ENCODE results near the gene SMIM20.
"Not testable (repeated sequence)": the region's sequence is repeated elsewhere in the genome, so short reads cannot be mapped to it uniquely, and the experiment has no call there.

Gene SMIM20

DNA sequence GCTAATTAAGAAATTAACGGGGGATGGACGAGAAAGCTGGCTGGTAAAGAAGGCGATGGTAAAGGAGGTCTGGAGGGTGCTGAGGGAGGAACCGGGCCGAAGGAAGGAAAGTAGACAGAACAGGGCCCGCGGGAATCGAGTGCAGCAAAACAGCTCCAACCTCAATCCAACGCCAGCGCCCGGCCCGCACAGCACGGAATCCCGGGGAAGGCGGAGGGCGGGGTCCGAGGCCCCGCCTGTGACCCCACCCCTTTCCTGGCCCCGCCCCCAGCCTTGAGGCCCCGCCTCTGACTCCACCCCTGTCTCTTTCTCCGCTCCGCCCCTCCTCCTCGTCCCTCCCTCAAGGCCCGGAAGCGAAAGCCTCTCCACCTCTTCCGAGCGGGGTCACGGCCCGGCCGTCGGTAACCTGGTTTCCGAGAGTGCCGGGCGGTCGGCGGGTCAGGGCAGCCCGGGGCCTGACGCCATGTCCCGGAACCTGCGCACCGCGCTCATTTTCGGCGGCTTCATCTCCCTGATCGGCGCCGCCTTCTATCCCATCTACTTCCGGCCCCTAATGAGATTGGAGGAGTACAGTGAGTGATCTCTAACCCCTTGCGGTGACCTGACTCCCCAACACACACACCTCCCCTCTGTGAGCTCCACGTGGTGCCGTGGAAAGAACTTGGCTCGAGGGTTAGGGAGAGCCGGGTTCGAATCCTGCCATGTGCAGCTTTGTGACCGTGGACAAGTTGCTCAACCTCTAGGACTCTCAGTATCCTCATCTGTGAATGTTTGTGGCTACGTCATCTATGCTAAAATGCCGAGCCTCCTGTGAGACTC lies at the start of gene SMIM20:
SMIM20 (plus strand) TSS at position 370 of the 819 bp plus-strand sequence; CDS start at position 464, 94 bp downstream.
- peak; percentile 72 to 73 for DNase-seq (ENCODE audit: low read depth in 2 of 2)

DNA sequence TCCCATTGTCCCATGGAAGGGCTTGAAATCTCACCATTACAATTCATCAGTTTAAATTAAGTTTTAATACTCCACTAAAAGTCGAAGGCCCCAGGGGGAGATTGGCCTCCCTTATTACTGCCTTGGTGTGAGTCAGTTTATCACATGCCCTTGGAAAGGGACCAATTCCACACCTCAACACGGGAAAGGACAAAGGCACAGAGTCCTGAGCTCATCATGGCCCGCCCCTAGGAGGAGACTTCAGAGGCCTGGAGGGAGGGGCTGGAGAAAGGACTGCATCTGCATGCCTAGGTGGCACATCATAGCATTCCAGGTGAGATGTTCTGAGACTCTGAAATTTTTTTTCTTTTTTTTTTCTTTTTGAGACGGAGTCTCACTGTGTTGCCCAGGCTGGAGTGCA lies 48.4 kb upstream of the SMIM20 start:
- no peak for DNase-seq (ENCODE audit: low read depth in 2 of 2)

DNA sequence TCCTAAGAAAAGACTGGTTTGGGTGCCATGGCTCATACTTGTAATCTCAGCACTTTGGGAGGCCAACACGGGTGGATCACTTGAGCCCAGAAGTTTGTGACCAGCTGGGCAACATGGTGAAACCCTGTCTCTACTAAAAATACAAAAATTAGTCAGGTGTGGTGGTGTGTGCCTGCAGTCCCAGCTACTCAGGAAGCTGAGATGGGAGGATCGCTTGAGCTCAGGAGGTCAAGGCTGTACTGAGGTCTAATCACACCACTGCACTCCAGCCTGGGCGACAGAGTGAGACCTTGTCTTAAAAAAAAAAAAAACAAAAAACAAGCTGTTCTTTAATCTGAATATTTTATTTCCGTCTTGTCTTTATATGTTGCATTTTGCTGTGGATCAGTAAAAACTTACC lies 47.6 kb upstream of the SMIM20 start:
- not testable (repeated sequence) for DNase-seq (ENCODE audit: low read depth in 2 of 2)

DNA sequence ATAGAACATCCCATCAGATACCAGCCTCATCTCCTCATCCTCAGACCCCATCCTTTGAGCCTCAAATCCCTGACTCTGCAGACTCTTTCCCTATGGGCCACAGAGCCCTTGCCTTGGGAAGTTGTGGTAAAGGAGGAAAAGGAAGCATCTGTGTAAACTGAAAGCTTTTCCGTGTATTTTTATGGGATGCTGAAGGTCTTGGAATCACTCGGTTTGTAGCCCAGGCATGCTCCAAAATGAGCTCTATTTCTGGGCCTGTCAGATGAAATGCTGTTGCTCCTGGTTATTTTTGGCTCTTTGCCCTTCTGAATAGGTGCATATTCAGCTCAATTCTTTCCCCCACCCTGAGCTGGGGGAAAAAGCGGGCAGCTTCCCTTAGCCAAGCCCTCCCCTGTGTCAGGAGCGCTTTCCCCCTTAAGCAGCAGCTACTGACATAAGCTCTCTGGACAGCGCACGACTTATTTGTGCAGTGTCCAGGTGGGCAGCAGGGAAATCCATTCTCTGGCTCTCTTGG lies 46.2 kb upstream of the SMIM20 start:
- DNase-seq (ENCODE audit: low read depth in 2 of 2): no peak

DNA sequence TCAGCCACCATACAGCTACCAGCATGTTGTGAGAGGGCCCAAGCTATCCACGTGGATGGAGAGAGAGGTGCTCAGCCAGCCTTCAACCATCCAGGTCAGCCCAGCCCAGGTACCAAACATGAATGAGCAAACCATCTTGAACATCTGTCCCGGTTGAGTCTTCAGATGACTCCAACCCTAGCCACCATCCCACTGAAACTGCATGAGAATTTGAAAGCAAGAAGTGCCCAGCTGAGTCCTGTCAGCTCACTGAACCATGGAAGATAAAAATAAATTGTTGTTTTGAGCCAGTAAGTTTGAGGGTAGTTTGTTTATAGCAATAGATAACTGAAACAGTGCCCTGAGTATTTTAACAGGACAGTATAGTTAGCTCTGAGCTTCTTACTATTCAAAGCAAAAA lies 43.9 kb upstream of the SMIM20 start:
- no peak for DNase-seq (ENCODE audit: low read depth in 2 of 2)

DNA sequence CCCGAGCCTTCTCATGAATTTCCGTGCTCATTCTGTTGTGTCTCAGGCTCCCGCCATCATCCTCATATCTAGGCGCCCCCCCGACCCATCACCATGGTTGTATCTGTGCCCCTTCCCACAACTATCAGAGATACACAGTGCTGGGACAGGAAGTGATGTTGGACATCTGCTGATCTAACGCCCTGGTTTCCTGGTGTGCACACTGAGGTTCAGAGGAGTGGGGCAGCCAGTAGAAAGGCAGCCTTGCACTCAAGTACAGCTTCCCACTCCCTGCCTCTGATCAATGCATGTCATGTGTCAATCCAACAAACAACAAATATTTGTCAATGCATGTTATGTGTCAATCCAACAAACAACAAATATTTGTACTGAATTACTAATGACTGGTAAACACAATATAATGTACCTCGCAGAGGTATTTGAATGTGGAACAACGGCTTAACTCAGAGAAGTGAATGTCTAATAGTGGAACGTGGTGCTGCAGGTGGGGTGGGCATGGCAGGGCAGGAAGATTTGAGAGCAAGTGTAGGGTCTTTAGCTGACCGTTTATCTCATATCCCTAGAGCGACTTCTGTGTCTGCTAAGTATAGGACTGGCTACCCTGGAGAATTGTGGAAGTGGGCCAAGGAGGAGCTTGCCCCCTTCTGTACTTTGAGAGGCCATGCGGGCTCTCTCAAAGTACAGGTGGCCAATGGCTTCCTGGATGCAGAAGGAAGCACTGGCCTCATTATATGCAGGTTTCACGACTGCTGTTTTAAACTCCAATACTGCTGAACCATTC lies 41.0 kb upstream of the SMIM20 start:
- DNase-seq (ENCODE audit: low read depth in 2 of 2): no peak

DNA sequence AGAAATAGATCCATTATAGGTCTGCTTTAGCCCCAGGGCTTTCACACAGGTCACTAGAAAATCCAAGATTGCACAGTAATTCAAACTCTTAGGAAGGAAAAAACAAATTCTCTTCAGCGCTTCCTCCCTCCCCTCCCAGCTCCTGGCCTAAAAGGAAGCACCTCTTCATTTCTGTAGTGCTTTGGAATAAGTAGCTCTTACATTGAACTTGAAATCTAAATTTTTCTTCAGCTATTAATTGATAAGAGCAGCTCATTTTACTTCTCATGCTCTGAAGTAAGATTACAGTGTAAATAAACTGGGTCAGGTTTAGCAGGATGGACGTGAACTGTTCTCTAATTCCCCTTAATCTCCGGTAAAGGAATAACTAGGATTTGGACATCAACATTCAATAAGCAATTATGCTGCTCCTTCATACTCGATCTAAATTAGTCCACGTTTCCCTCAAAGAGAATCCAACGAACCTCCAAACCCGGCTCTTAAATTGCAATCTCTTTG lies 40.3 kb upstream of the SMIM20 start:
- DNase-seq (ENCODE audit: low read depth in 2 of 2): no peak

DNA sequence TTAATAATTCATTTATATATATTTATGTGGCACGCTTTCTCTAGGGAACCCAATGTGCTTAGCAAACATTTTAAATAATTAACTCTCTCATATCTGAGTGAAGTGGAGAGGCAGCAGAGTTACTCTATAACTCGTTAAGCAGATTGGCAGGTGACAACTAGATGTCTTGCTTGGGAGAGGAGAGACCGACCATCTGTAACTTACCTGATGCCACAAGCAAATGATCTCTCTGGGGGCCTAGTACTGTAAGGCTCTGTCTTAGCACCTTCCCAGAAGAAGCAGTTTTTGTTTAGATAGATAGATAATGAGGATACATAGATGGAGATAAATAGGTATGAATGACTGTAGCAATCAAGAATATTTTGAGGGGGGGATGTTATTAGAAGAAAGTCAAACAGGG lies 39.4 kb upstream of the SMIM20 start:
- no peak for DNase-seq (ENCODE audit: low read depth in 2 of 2)

DNA sequence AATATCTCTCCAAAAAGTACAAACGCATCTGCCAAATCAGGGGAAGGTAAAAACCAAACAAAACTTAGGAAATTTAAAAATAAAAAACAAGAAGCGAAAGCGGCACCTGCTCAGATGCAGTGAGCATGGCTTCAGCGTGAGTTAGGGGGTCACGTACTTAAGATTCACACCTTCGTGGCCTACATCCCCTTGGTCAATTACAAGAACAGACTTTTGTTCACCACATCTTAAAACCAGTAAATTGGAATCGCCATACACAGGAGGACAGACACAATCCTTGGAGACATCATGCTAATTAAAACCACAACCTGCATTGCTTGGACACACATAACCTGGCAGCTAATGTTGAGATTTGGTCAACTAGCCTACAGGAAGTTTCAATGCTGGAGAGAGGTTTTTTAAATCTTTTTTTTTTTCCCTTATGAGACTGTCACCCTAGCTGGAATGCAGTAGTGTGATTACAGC lies 38.7 kb upstream of the SMIM20 start:
- DNase-seq (ENCODE audit: low read depth in 2 of 2): no peak

DNA sequence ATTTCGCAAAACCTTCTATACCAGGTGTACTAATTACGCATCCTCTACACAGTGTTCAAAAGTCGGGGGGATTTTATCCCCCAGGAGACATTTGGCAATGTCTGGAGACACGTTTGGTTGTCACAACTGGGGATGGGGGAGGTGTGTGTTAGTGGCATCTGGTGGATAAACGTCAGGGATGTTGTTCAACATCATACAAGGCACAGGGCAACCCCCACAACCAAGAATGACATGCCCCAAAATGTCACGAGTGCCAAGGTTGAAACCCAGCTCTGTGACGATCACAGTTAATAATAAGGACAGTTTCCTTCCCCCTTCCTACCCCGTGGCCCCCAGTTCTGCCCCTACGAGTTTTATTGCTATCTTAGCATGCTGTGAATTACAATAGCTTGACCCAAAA lies 35.3 kb upstream of the SMIM20 start:
- DNase-seq (ENCODE audit: low read depth in 2 of 2): no peak

DNA sequence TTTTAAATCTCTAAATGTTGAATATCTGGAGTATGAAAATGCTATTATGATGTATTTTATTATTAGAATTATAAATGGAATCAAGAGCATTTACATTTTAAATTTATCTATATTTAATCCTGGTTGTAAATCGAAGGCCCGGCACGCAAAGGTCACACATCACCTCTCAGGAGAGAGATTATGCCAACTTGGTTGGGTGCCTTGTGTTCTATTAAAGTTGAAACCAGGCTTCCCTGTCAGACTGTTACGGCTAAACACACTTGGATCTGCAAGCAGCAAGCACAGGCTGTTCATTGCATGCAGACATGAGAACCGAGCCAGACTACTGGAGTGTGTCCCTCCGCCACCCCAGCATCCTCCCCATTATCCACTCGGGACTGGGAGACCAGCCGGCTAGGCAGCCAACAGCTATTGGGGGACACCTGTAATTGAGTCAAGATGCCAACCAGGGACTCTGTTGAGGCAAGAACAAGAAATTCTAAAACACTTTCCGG lies 34.9 kb upstream of the SMIM20 start:
- no peak for DNase-seq (ENCODE audit: low read depth in 2 of 2)

DNA sequence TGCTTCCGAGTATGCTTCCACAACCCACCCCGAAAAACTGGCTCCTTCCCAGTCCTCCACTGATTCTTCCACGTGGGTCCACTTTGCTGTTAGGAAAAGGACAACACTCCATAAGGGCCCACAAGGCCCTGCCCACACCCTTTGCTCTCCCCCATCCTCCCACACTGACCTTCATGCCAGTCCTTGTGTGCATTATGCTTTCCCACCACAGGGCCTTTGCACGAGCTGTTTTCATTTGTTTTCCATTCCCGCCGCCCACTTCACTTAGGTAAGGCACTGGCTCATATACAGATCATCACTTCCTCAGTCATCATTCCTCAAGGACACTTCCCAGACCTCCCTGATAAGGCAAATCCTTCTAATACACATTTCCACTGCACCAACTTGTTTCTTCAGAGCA lies 34.4 kb upstream of the SMIM20 start:
- no peak for DNase-seq (ENCODE audit: low read depth in 2 of 2)

DNA sequence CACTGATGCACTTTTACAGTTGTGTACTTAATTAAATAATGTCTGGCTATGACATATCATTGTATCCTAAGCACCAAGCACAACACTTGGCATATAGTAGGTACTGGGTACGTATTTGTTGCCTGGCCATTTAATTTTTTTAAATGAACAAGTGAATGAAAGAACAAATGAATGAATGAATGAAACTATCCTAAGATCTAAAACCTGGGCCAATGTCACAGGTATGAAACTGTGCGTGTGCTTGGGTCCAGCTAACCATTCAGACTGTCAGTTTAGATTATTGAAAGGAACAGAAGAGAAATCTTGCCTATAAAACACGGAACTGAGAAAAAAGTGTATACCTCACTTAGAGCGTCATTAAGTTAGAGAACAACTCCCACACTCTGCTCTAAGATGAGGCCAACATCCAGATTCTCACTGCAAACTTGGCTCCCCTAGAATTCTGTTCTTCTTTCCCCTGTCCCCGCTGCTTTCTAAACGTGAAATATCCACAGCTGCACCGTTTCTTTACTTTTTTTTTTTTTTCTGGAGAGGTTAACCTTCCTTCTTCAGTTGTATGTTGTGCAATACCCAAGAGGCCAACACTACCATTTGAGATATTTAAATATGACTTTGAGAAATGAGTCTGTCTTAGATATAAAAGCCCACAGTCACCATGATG lies 33.9 kb upstream of the SMIM20 start:
- DNase-seq (ENCODE audit: low read depth in 2 of 2): peak; percentile 61

DNA sequence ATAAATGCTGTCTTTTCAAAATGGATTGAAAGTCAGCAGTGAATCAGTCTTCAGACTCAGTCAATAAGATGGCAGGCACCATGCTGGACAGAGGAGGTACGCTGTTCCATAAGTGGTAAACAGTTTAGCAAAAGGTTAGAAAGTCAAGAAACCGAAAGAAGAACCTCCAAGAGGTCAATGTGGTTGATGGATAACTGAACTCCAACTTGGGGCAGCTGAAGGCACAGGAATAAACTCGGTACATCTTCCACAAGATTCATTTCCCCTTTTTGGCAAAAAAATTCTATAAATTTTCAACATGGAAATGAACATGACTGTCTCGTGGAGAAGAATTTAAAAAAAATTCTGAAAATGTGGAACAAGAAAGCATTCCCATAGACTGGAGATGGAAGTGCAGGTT lies 32.8 kb upstream of the SMIM20 start:
- no peak for DNase-seq (ENCODE audit: low read depth in 2 of 2)

DNA sequence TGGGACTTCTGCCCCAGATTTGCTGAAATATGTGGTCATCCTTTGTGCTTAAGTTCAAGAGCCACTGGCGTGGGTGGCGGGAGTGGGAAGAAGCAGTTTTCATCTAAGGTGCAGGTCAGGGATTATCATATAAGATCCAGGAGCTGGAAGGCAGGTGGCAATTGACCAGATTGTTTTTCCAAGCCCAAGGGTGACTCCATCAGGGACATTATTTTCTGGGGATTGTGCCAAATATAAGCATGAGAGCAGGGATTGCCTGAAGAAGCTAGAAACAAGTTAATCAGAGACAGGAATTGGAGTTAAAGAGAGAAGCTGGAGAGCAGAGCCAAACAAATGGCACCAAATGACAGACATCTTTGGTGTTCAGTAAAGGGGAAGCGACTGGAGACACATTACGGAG lies 31.8 kb upstream of the SMIM20 start:
- DNase-seq (ENCODE audit: low read depth in 2 of 2): no peak

DNA sequence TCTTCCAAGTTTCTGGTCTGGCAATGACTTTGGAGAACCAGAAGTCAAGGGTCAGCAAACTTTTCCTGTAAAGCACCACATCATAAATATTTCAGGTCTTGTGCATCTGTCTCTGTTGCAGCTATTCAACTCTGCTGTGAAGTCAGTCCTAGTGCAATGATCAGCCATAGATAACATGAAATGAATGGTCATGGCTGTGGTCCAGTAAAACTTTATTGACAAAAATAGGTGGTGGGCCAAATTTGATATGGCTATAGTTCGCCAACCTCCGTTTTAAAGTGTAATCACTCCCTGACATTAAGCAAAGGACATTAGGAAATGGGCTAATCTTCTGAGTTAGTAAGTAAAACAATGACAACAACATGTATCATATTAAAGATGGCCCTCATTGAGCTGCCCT lies 30.5 kb upstream of the SMIM20 start:
- no peak for DNase-seq (ENCODE audit: low read depth in 2 of 2)

DNA sequence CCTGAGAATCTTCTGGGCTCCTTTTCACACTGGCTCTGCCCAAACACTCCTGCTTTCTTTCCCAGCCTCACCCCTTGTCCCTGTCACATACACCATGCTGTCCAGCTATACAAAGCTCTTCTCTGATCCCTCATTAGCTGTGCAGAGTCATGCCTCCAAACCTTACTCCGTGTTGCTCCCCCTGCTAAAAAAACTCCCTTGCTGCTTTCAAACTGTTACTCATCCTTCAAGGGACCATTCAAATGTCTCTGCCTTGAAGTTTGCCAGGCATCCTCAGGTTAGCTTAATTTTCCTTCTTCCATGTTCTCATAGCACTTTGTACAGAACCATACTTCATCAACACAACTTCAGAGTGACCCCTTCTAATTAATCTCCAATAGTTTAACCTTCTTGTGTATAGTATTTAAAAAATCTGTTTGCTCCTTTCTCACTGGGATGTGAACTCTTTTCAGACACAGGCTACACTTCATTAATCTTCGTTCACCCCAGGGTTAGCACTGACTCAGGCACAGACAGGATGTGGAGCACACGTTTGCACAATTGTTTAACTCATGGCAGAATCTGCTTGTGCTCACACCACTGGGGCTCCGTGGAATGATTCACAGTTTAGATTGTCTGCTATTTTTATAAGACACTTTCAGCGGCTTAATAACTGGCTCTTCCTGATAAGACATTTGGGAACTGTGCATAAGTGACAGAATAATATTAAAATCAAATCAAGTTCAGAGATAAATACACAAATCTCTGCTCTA lies 29.8 kb upstream of the SMIM20 start:
- peak; percentile 47 to 49 for DNase-seq (ENCODE audit: low read depth in 2 of 2)

DNA sequence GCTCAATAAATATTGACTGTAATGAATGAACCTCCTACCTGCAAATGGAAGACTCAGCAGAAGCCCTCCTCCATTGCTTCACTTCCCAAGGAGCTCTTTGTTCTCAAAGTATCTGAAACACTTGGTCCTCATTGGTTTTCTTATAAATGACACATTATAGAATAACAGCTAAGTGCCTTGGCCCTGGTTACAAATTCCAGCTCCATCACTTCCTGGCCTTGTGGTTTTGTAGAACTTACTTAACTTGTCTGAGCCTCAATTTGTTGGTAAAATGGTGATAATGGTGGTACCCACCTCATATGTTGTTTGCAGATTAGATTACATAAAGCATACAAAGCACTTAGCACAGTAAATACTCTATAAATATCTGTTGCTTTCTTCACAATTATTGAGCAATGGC lies 25.2 kb upstream of the SMIM20 start:
- no peak for DNase-seq (ENCODE audit: low read depth in 2 of 2)

DNA sequence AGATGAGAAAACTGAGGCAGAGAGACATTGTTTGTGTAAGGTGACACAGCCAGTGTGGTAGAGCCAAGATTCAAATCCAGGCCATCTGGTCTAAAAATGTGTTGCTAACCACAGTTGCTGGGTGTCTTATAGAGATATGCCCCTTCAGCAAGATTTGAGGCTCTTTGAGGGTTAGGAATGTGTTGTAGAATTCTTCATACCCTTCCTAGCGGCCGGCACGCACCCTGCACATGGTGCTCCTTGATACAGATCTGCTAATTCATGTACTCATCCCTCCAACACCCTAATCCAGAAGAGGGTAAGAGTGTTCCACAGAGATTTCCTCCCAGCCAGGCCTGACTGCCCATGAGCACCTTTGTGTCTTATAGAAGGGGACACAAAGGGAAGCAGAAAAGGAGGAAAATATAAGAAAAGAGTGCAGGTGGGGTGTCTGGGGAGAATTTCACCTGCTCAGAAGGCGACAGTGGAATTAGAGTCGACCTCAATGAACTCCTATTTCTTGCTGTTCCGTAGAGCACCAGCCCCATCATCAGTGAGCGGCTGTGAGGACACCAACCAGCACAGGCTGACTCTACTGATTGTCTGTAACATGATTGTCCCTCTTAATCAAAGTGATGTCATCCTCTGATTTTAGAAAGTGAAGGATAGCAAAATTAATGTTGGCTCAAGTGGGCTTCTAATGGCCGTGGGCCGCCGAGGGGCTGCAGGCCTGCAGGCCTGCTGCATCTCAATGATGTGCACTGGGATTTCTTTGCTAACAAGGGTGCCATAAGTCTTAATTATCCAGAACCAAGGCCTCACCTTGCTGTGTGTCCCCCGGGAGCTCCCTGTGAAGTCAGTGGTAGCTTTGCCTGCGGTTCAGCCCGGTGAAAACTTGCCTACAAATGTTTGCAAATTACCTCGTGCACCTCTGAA lies 24.2 kb upstream of the SMIM20 start:
- no peak for DNase-seq (ENCODE audit: low read depth in 2 of 2)
